ENCODE data around the gene MMP20. TPM values are rescaled to one million over a fixed set of nuclear protein-coding genes. Genes with fewer than 3 reads are reported as not detected.
"Not testable (repeated sequence)": the region's sequence is repeated elsewhere in the genome, so short reads cannot be mapped to it uniquely, and the experiment has no call there.

MMP20 gene
- total RNA-seq, 1 experiment from 2014 or later: not detected

GRCh38 chr11:102632026-102632425, 6.9 kb upstream of the MMP20 start:
- no peak overlapping the region for H3K27ac ChIP-seq (ENCODE audit: low read length)
- H3K9me3 ChIP-seq (ENCODE audit: control insufficient read depth, insufficient read depth, low read depth, low read length): no peaks in the 10 kb centered on the region
- CTCF ChIA-PET: no interaction called here
- ATAC-seq (no peak), DNase-seq (ENCODE audit: low read depth, low spot score) (no peak)
- no peaks in the 10 kb centered on the region for H3K27me3 ChIP-seq (ENCODE audit: control insufficient read depth, insufficient read depth, low read length)
- POLR2A ChIA-PET: no interaction called here
- no peak for TF ChIP-seq CTCF (IDR thresholded peaks at IDR 0.05)
- BruUV-seq (replicated peaks): no TSS peak
- no peaks in the 10 kb centered on the region for H3K4me1 ChIP-seq (ENCODE audit: control insufficient read depth, insufficient read depth, low read length)
- no peak overlapping the region for H3K4me3 ChIP-seq (ENCODE audit: low read depth in 2 of 2, low read length in 2 of 2)
- in situ Hi-C loops (cut with HindIII; ENCODE audit: low pct_unique_long_range_greater_than_20kb, low sequenced_read_pairs) (no loop called here), intact Hi-C loops (cut with micrococcal nuclease; ENCODE audit: unreplicated experiment) (no loop called here)
- no peaks in the 10 kb centered on the region for H3K36me3 ChIP-seq (ENCODE audit: control insufficient read depth, insufficient read depth, low read length)

- Histone ChIP-seq H3K9me3 (ENCODE audit: control insufficient read depth, insufficient read depth, low read depth, low read length) (no peaks in the 10 kb centered on the region), H3K36me3 (ENCODE audit: control insufficient read depth, insufficient read depth, low read length) (no peaks in the 10 kb centered on the region), H3K4me1 (ENCODE audit: control insufficient read depth, insufficient read depth, low read length) (no peaks in the 10 kb centered on the region), H3K27me3 (ENCODE audit: control insufficient read depth, insufficient read depth, low read length) (no peaks in the 10 kb centered on the region), H3K27ac (ENCODE audit: low read length) (no peak overlapping the region), H3K4me3 (ENCODE audit: low read depth in 2 of 2, low read length in 2 of 2) (no peak overlapping the region)
- ChIA-PET POLR2A (no interaction called here), CTCF (no interaction called here)
- no peak for TF ChIP-seq CTCF (IDR thresholded peaks at IDR 0.05)
- TF ChIP-seq TCF7L2 (IDR thresholded peaks at IDR 0.05; ENCODE audit: low read depth, low read length): no peak
- no peak for TF ChIP-seq POLR2AphosphoS5 (IDR thresholded peaks at IDR 0.05; ENCODE audit: low read depth, low read length)
- TF ChIP-seq SIN3A (IDR thresholded peaks at IDR 0.05; ENCODE audit: borderline replicate concordance, insufficient read depth, low read depth, low read length): no peak
- TF ChIP-seq REST (IDR thresholded peaks at IDR 0.05; ENCODE audit: insufficient read depth in 1 of 2, low read depth in 2 of 2, low read length in 1 of 2): no peak
- no TSS peak for BruUV-seq (replicated peaks)
- DNase-seq (ENCODE audit: low read depth, low spot score): no peak
- in situ Hi-C loops (cut with HindIII; ENCODE audit: low pct_unique_long_range_greater_than_20kb, low sequenced_read_pairs) (no loop called here), intact Hi-C loops (cut with micrococcal nuclease; ENCODE audit: unreplicated experiment) (no loop called here)
- ATAC-seq: peak; percentile 65
Measured at GRCh38 chr11:102630598-102631448, 5.7 kb upstream of the MMP20 start.

- in situ Hi-C loops (cut with HindIII; ENCODE audit: low pct_unique_long_range_greater_than_20kb, low sequenced_read_pairs); DNase-seq (ENCODE audit: low read depth, low spot score); H3K27me3 ChIP-seq (ENCODE audit: control insufficient read depth, insufficient read depth, low read length); H3K36me3 ChIP-seq (ENCODE audit: control insufficient read depth, insufficient read depth, low read length); ATAC-seq; BruUV-seq (replicated peaks); H3K4me3 ChIP-seq (ENCODE audit: low read depth in 2 of 2, low read length in 2 of 2); intact Hi-C loops (cut with micrococcal nuclease; ENCODE audit: unreplicated experiment); H3K4me1 ChIP-seq (ENCODE audit: control insufficient read depth, insufficient read depth, low read length); H3K27ac ChIP-seq (ENCODE audit: low read length); H3K9me3 ChIP-seq (ENCODE audit: control insufficient read depth, insufficient read depth, low read depth, low read length); CTCF ChIA-PET: not testable (repeated sequence)
- POLR2A ChIA-PET: interaction anchor here (0.6 kb wide), 1 partner anchor 26 kb away, joined by 3 read pairs; no protein-coding TSS in a partner anchor
Measured at GRCh38 chr11:102629908-102630307, 4.8 kb upstream of the MMP20 start.
